GM21737 (cell line): ENCODE results near the gene PWWP2B.

Experiments
- ATAC-seq: cut with Tn5 transposase; IDR thresholded peaks from one replicate; pipeline ENCODE4 v1.9.1; 2021; ENCODE audit warnings: mild to moderate bottlenecking, moderate library complexity; ENCODE audit not compliant: unreplicated experiment

The PWWP2B gene

GRCh38 chr10:132442636-132443035 lies 45.6 kb downstream of the PWWP2B start:
- ATAC-seq, result no peak

DNA sequence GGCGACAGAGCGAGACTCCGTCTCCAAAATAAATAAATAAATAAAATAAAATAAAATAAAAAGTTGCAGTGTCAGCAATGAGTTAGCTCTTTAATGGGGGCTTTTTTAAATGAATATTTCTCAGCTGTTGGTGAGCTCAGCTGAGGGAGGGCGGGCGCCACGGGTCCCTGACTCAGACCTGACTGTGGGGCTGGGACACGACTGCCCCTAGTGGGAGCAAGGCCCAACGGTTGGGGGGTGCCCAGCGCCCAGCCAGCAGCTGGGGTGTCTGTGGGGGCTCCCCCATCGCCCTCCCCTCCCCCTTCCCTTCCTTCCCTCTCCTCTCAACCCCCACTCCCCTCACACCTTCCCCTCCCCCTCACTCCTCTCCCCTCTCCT lies 46.6 kb downstream of the PWWP2B start:
- no peak for ATAC-seq

- ATAC-seq, result no peak
Measured at GRCh38 chr10:132443983-132444876, 47.2 kb downstream of the PWWP2B start.

DNA sequence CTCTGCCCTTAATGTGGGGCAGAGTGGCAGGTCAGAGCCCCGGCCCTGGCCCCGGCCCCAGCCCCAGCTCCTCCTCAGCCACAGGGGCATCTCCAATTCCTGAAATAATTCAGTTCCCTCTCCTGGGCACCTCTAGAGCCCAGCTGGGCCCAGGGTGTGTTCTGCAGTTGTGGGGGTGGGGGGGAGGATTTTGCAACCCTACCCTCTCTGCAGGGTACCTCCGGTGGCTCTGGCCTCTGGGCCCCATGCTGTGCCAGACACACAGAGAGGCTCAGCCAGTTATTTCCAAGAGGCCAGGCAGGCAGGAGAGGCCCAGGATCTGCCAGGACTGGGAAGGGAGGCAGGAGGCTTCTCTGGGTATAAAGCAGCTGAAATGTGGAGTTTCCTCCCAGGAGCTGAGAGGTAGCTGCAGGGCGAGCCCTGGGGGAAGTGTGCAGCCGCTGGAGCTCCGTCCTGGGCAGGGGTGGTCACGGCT lies 47.9 kb downstream of the PWWP2B start:
- ATAC-seq, result no peak

DNA sequence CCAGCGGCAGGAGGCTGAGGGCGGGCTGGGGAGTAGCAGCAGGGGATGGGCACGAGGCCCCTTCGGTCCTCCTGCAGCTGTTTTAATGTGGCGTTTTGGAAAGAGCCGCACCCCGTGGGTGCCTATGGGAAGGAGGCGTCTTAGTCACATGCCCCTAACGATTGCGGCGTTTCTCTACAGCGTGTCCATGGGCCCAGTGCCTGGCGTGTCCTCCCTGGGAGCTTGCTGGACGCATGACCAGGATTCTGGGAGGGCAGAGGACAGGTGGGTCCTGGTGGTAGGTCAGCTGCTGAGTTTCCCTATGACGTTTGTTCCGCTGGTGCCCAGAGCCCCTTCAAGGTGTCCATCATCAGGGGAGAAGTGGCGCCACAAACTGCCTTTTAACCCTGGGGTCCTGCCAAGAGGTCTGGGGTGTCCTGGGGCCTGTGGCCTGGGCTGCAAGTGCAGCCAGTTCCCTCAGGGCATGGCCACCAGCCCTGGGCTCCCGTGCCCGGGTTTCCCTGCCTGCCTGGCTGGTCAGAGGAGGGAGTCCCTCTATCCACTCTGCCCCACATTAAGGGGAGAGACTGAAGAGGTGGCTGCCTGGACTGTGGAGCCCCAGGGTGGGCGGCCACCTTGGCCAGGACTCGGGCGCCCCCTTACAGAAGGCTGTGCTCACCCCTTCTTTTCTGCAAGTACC lies 48.7 kb downstream of the PWWP2B start:
- no peak for ATAC-seq

GRCh38 chr10:132446195-132446581 lies 49.2 kb downstream of the PWWP2B start:
- no peak for ATAC-seq

- ATAC-seq, result peak; percentile 56
Measured at GRCh38 chr10:132446661-132447445, 49.9 kb downstream of the PWWP2B start.

- ATAC-seq, result no peak
Measured at GRCh38 chr10:132447446-132448247, 50.6 kb downstream of the PWWP2B start.

DNA sequence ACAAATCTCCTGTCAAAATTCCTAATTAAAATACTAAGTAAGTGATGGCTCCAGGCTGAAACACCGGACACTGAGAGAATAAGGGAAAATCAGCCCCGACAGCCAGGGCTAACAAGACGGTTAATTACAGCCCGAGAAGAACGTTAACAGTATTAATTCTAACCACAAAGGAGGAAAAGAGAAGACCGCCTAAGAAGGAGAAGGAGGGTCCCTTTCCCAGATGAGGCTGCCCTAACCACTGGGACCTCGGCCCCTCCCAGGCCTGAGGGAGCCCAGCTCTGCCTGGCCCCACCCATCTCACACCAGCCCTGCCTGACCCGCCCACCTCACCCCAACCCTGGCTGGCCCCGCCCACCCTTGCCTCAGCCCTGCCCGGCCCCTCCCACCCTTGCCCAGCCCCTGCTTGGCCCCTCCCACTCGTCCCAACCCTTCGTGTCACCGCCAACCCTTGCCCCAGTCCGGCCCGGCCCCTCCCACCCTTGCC lies 51.3 kb downstream of the PWWP2B start:
- ATAC-seq, result peak; percentile 30

GRCh38 chr10:132449051-132449810 lies 52.2 kb downstream of the PWWP2B start:
- ATAC-seq, result no peak

DNA sequence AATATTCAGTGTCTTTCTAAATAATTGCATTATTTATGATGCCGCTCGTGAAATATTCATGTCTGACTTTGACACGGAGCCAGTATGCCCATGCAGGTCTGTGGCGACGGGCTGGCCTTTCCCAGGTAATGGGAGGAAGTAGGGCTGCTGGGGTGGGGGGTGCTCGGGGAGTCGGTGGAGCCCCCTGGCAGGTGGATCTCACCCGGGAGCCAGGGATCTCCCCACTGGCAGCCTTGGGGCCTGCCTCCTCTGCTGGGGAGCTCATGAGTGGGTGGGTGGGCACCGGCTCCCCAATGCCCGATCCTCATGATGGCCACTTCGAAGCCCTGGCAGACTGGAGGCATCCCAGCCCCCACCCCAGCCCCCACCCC lies 52.8 kb downstream of the PWWP2B start:
- no peak for ATAC-seq

DNA sequence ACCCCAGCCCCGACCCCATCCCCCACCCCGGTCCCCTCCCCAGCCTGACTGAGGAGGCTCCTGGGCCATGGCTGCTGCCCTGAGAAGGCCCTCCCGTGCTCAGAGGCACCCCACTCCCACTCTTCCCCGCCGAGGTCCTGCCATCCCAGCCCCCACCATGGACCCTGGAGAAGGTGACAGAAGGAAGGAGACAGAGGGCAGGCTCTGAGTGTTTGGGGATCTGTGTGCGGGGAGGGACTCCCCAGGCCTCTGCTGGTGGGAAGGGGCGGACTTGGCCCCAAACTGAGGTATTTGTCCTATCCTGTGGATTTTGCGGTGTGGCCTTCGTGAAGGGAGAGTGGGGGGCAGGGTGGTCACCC lies 53.4 kb downstream of the PWWP2B start:
- no peak for ATAC-seq

- no peak for ATAC-seq
Measured at GRCh38 chr10:132450825-132451505, 54.0 kb downstream of the PWWP2B start.

DNA sequence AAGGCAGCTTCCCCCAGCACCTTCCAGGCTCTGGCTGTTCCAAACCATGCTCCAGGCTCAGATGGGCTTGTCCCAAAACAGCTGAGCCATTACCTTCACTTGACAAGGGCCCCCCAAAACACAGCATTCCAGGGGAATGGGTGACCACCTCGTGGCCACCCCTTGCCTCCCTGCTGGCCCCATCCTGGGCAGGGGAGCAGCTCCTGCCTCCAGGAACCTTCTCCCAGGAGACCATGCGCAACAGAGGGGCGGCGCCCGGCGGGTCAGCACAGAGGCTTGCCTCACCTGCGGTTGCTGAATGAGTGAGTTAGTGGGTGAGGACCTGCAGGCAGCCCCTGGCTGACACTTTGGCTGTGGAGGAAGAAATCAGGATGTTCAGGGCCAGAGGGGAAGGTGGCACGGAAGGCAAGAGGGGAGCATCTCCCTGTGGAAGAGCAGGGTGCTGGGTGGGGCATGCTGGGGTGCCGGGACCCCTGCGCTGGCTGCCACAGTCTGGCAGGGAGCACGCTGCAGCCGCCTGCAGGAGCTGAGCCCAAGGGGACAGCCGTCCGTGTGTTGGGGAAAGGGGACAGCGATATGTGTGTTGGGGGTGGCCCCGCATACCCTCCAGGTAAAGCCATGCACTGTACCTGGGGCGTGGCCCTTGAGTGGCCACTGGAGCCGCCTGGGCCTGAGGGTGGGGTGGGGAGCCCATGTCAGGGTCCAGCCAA lies 54.7 kb downstream of the PWWP2B start:
- no peak for ATAC-seq

DNA sequence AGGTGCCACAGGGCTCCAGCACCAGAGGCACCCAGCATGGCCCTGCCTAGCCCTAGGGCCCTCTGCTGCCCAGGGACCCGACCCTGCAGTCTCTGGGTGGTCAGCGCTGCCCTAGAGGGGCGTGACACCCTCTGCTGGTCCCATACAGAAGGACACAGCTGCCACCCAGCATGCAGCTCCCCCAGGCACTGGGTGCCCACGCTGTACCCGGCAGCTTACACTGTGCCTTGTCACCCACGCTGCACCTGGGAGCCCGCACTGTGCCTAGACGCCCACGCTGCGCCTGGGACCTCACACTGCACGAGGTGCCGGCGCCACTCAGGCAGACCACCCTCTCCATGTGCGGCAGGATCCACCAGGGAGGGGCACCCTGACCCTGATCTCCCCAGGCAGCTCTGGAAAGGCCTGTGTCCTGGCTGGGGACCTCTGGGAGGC lies 55.2 kb downstream of the PWWP2B start:
- ATAC-seq, result no peak

DNA sequence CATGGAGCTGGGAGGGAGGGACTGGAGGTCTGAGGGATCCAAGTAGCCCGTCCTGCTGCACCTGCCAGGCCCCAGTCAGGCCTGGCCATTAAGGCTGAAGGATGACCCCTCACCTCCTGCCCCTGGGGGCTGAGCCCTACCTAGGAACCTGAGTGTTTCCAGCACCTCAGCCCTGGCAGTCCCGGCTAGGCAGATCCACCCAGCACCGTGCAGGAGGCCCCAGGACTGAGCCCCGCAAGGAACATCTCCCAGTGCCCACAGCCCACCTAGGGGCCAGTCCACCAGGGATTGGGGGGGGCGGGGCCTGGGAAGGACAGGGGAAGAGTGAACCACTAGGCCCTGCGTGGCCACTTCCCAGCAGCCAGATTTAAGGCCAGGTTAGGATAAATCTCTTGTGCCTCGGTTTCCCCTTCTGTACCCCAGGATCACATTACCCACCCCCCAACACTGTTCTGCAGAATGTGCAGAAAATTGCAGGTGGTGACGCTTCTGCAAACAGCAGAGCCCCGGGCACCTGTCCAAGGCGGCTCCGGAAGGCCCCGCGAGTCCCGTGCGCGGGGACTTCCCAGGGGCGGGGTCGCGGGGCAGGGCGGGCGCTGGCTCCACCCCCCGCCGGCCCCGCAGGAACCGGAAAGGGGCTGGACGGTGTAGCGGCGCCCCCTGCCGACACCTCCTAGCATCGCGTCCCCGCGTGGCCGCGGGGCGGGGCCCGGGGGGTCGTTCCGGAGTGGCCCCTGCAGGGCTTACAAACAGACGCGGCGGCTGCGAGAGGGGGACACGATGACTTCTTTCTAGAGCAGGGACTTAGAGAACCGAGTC lies 55.9 kb downstream of the PWWP2B start:
- ATAC-seq, result peak; percentile 62

- ATAC-seq, result no peak
Measured at GRCh38 chr10:132453470-132453861, 56.5 kb downstream of the PWWP2B start.
